GM12892 (cell line): ENCODE measurements around the gene CD79B.
"Not testable (repeated sequence)": the region's sequence is repeated elsewhere in the genome, so short reads cannot be mapped to it uniquely, and the experiment has no call there.

Source experiments
- POLR2A ChIP-seq: IDR thresholded peaks from 2 replicates; pipeline ENCODE4 v1.6.1; 2011; ENCODE audit warnings: low read depth, low read length, control low read depth
- POLR2AphosphoS5 ChIP-seq: IDR thresholded peaks from 2 replicates; pipeline ENCODE4 v1.6.1; 2011; ENCODE audit warnings: low read depth, low read length, control low read depth
- TAF1 ChIP-seq: IDR thresholded peaks from 2 replicates; pipeline ENCODE4 v1.6.1; 2011; ENCODE audit warnings: low read depth, mild to moderate bottlenecking, control low read depth, low read length, borderline replicate concordance

DNA sequence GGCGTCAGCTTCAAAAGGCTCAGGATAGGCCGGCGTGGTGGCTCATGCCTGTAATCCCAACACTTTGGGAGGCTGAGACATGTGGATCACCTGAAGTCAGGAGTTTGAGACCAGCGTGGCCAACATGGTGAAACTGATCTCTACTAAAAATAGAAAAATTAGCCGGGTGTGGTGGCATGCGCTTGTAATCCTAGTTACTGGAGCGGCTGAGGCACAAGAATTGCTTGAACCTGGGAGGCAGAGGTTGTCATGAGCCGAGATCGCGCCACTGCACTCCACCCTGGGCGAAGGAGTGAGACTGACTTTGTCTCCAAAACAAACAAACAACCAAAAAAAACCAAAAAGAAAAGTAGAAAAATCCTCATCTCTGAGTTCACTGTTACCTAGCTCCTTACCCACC lies 47.0 kb downstream of the CD79B start:
- not testable (repeated sequence) for TF ChIP-seq POLR2A, POLR2AphosphoS5, TAF1
